K562 (cell line): ENCODE measurements around the gene CDS1. TPM values are rescaled to one million over a fixed set of nuclear protein-coding genes. Genes with fewer than 3 reads are reported as not detected.
A peak's percentile ranks its signal among the peaks of the same experiment; 100 is the strongest.

Source experiments
- ATAC-seq: fragments of 200-7000 bp; cut with Tn5 transposase; 3 replicates; pipeline ENCODE4 v1.9.1; 2020; ENCODE audit warnings: moderate library complexity
- BruUV-seq: library from RNA; stranded (reverse); fragments of 400-500 nt; replicated peaks from 2 replicates; lab custom pipeline; 2021; lab: Mats Ljungman, UMichigan
- CTCF ChIA-PET: fragments of 300-600 bp; formaldehyde crosslinking; extraction: SDS; loops from one replicate; lab custom pipeline; 2021; ENCODE audit warnings: low intra/inter-chr PET ratio; lab: Yijun Ruan, JAX
- POLR2A ChIA-PET: fragments of 300-600, 350-650 bp; sonication (Branson Sonifier 250); formaldehyde crosslinking; extraction: SDS; loops from one replicate; lab custom pipeline; 2021; ENCODE audit warnings: antibody characterized with exemption, inconsistent platforms; lab: Yijun Ruan, JAX
- DNase-seq, 4 experiments: peaks; one replicate each; pipeline versions ENCODE4 v3.0.0 to v3.0.0-alpha.2; 2011 to 2018; ENCODE audit warnings: low spot score in 3 of 4, mixed read lengths in 3 of 4; ENCODE audit errors: extremely low read depth in 1 of 4
- FAIRE-seq: peaks from 2 replicates; lab custom pipeline; 2011; peaks lifted over from hg19 to GRCh38; lab: Jason Lieb, UNC
- H2AFZ ChIP-seq: 2 replicates; pipeline ENCODE4 v1.6.0; 2011; ENCODE audit warnings: low read depth, low read length, control low read depth, inconsistent platforms
- H3K27ac ChIP-seq: fragments of 200-600 bp; 3 replicates; pipeline ENCODE4 v1.8.0; 2011; ENCODE audit warnings: low read depth, mild to moderate bottlenecking, control low read depth, inconsistent platforms, low read length, moderate library complexity, mixed read lengths; ENCODE audit errors: extremely low read depth
- H3K27me3 ChIP-seq, 2 experiments: fragments of 300-600 bp in 1 of 2; 2 replicates in 1 of 2; 3 replicates in 1 of 2; pipeline versions ENCODE4 v1.6.0 to v1.8.0; 2011; ENCODE audit warnings: inconsistent platforms in 2 of 2, low read length in 2 of 2, mild to moderate bottlenecking in 1 of 2, mixed read lengths in 1 of 2, moderate library complexity in 1 of 2; ENCODE audit not compliant: control insufficient read depth in 2 of 2, insufficient read depth in 2 of 2
- H3K36me3 ChIP-seq: fragments of 300-600 bp; 3 replicates; pipeline ENCODE4 v1.8.0; 2011; ENCODE audit warnings: mild to moderate bottlenecking, low read length, inconsistent platforms; ENCODE audit not compliant: control insufficient read depth, insufficient read depth
- H3K4me1 ChIP-seq, 2 experiments: fragments of 200-600 bp in 1 of 2; replicated peaks in 1 of 2; 2 replicates in 1 of 2; 3 replicates in 1 of 2; pipeline versions ENCODE4 v1.5.1 to v1.8.0; 2011; ENCODE audit warnings: inconsistent platforms in 2 of 2, low read length in 2 of 2, mild to moderate bottlenecking in 1 of 2, mixed read lengths in 1 of 2, moderate library complexity in 1 of 2; ENCODE audit not compliant: control insufficient read depth in 2 of 2, insufficient read depth in 2 of 2
- H3K4me2 ChIP-seq: 2 replicates; pipeline ENCODE4 v1.6.1; 2011; ENCODE audit warnings: low read length, control low read depth, inconsistent platforms, mixed read lengths; ENCODE audit not compliant: insufficient read depth
- H3K4me3 ChIP-seq: fragments of 200-600 bp; sonication (generic), shearing (Covaris generic); 2 replicates; pipeline ENCODE4 v1.5.1; 2016; ENCODE audit warnings: control low read depth, inconsistent platforms
- H3K79me2 ChIP-seq: fragments of 200-600 bp; 3 replicates; pipeline ENCODE4 v1.8.0; 2011; ENCODE audit warnings: low read length, inconsistent platforms; ENCODE audit not compliant: control insufficient read depth, insufficient read depth
- H3K9ac ChIP-seq, 2 experiments: 2 replicates each; pipeline versions ENCODE4 v1.6.0 to v1.6.1; 2011; ENCODE audit warnings: low read depth in 2 of 2, low read length in 2 of 2, control low read depth in 1 of 2, inconsistent platforms in 1 of 2, mild to moderate bottlenecking in 1 of 2, mixed read lengths in 1 of 2; ENCODE audit not compliant: insufficient read depth in 1 of 2
- H3K9me1 ChIP-seq: one replicate; pipeline ENCODE4 v1.6.0; 2011; ENCODE audit warnings: inconsistent platforms, mild to moderate bottlenecking, low read length, moderate library complexity; ENCODE audit not compliant: control insufficient read depth, insufficient read depth
- H3K9me3 ChIP-seq: replicated peaks from 2 replicates; pipeline ENCODE4 v1.5.1; 2011; ENCODE audit warnings: low read depth, low read length, inconsistent platforms; ENCODE audit not compliant: control insufficient read depth, insufficient read depth
- H4K20me1 ChIP-seq: replicated peaks from 2 replicates; pipeline ENCODE4 v1.6.1; 2011; ENCODE audit warnings: low read length, inconsistent platforms, mixed read lengths; ENCODE audit not compliant: control insufficient read depth, insufficient read depth
- ARID1B ChIP-seq: fragments of 450-650 bp; IDR thresholded peaks from 2 replicates; pipeline ENCODE4 v1.6.1; 2016; ENCODE audit warnings: antibody characterized with exemption, mild to moderate bottlenecking, inconsistent platforms
- ATF3 ChIP-seq, 2 experiments: fragments of 450-650 bp in 1 of 2; sonication (generic) in 1 of 2; formaldehyde crosslinking in 1 of 2; IDR thresholded peaks in 1 of 2; conservative IDR thresholded peaks in 1 of 2; 2 replicates each; pipeline versions ENCODE4 v1.6.1 to v1.8.1; 2016 to 2023; ENCODE audit warnings: mild to moderate bottlenecking in 2 of 2, moderate library complexity in 2 of 2, inconsistent platforms in 1 of 2, missing genetic modification reagents in 1 of 2
- C11orf30 ChIP-seq: fragments of 450-650 bp; IDR thresholded peaks from 2 replicates; pipeline ENCODE4 v1.6.1; 2016; ENCODE audit warnings: low read depth, mild to moderate bottlenecking
- DPF2 ChIP-seq: fragments of 450-650 bp; IDR thresholded peaks from 2 replicates; pipeline ENCODE4 v1.6.1; 2016
- FOSL1 ChIP-seq: fragments of 200-800 bp; sonication (Bioruptor generic); conservative IDR thresholded peaks from 2 replicates; pipeline ENCODE4 v1.6.1; 2016; ENCODE audit warnings: missing genetic modification characterization, missing compliant biosample characterization
- JUND ChIP-seq, 2 experiments: IDR thresholded peaks; 2 replicates in 1 of 2; 3 replicates in 1 of 2; pipeline ENCODE4 v1.6.1; 2011; ENCODE audit warnings: borderline replicate concordance in 2 of 2, low read depth in 2 of 2, low read length in 2 of 2, improper control_type of control experiment in 1 of 2, missing biosample characterization in 1 of 2, missing genetic modification characterization in 1 of 2, missing genetic modification reagents in 1 of 2
- MAFG ChIP-seq: fragments of 450-650 bp; conservative IDR thresholded peaks from 2 replicates; pipeline ENCODE4 v1.6.1; 2016; ENCODE audit warnings: missing genetic modification characterization, missing compliant biosample characterization
- MAFK ChIP-seq: IDR thresholded peaks from 2 replicates; pipeline ENCODE4 v1.6.1; 2011; ENCODE audit warnings: low read length, improper control_type of control experiment
- NFE2 ChIP-seq: IDR thresholded peaks from 2 replicates; pipeline ENCODE4 v1.6.1; 2014; ENCODE audit warnings: antibody characterized with exemption, low read depth
- NR2F6 ChIP-seq: fragments of 450-650 bp; formaldehyde crosslinking; IDR thresholded peaks from 2 replicates; pipeline ENCODE4 v1.4.0; 2020; ENCODE audit warnings: mild to moderate bottlenecking
- NR4A1 ChIP-seq, 2 experiments: fragments of 250-450 bp in 1 of 2; fragments of 450-650 bp in 1 of 2; sonication (Bioruptor Pico) in 1 of 2; IDR thresholded peaks; 2 replicates each; pipeline versions ENCODE4 v1.4.0 to v1.6.1; 2016 to 2020; ENCODE audit warnings: mild to moderate bottlenecking in 2 of 2, missing compliant biosample characterization in 1 of 2, missing genetic modification characterization in 1 of 2, moderate library complexity in 1 of 2
- NRF1 ChIP-seq, 2 experiments: fragments of 450-650 bp; IDR thresholded peaks in 1 of 2; conservative IDR thresholded peaks in 1 of 2; 2 replicates each; pipeline ENCODE4 v1.6.1; 2014; ENCODE audit warnings: mild to moderate bottlenecking in 2 of 2
- SETDB1 ChIP-seq: IDR thresholded peaks from one replicate; pipeline ENCODE4 v1.6.1; 2012; ENCODE audit warnings: low read length, control low read depth, inconsistent platforms
- SMARCA4 ChIP-seq: fragments of 450-650 bp; IDR thresholded peaks from 2 replicates; pipeline ENCODE4 v1.6.1; 2016
- SMARCE1 ChIP-seq: fragments of 450-650 bp; IDR thresholded peaks from 2 replicates; pipeline ENCODE4 v1.7.1; 2016; ENCODE audit warnings: mild to moderate bottlenecking
- SNIP1 ChIP-seq: fragments of 450-650 bp; IDR thresholded peaks from 2 replicates; pipeline ENCODE4 v1.7.1; 2017; ENCODE audit warnings: low read depth, mild to moderate bottlenecking
- THRAP3 ChIP-seq: fragments of 450-650 bp; IDR thresholded peaks from 2 replicates; pipeline ENCODE4 v1.6.1; 2016; ENCODE audit warnings: mild to moderate bottlenecking, inconsistent platforms, borderline replicate concordance
- ZFP1 ChIP-seq: fragments of 450-650 bp; formaldehyde crosslinking; IDR thresholded peaks from 2 replicates; pipeline ENCODE4 v1.4.0; 2020; ENCODE audit warnings: mild to moderate bottlenecking, mixed read lengths
- ZFP91 ChIP-seq: sonication (generic); formaldehyde crosslinking; IDR thresholded peaks from 2 replicates; pipeline ENCODE4 v1.8.0; 2022; ENCODE audit warnings: mild to moderate bottlenecking, missing genetic modification reagents
- ZNF785 ChIP-seq: fragments of 250-450 bp; sonication (Bioruptor Pico); IDR thresholded peaks from 2 replicates; pipeline ENCODE4 v1.4.0; 2020; ENCODE audit warnings: mild to moderate bottlenecking
- WGBS: fragments of 100-300 bp; shearing (Covaris generic); methylation state at CpG from one replicate; pipeline ENCODE4 v1.1.6; 2016; ENCODE audit warnings: low coverage, mixed read lengths; ENCODE audit not compliant: insufficient coverage; ENCODE audit errors: missing lambda C conversion rate; 5-methylcytosine and 5-hydroxymethylcytosine counted together
- in situ Hi-C: fragments of 300-500 bp; cut with MboI; formaldehyde crosslinking; loops from 4 replicates; pipeline ENCODE4 v1.15.0; 2018; ENCODE audit warnings: inconsistent platforms, mixed read lengths
- intact Hi-C: fragments of 100-400 bp; cut with micrococcal nuclease; formaldehyde crosslinking; loops from 2 replicates; pipeline ENCODE4 v1.14.2; 2022
- polyA plus RNA-seq, 8 experiments: library from polyadenylated mRNA; depleted of rRNA in 4 of 8; stranded (reverse) in 5 of 8; unstranded in 3 of 8; fragments of >200 nt; fragmentation: Nextera tagmentation in 2 of 8; fragmentation: Illumina TruSeq in 1 of 8; extraction: Ambion mirVana in 2 of 8; extraction: Trizol in 1 of 8; gene quantifications; 2 replicates each; pipeline versions ENCODE4 v1.2.1 to v1.2.3, GENCODE V29; 2011 to 2014; ENCODE audit warnings: inconsistent platforms in 1 of 8, missing spikeins in 1 of 8
- total RNA-seq, 7 experiments: library from RNA; depleted of rRNA in 6 of 7; stranded (reverse); fragments of >200 nt in 6 of 7; fragmentation: Illumina TruSeq in 2 of 7; extraction: Trizol in 2 of 7; gene quantifications; 2 replicates each; pipeline versions ENCODE4 v1.2.1 to v1.2.3, GENCODE V29; 2011 to 2021; ENCODE audit warnings: low replicate concordance in 1 of 7

Gene CDS1
- total and polyA plus RNA-seq, 9 of the 15 experiments (the other 6 are each of a cell fraction or from before 2014, with no cell fraction given): 0.04 to 0.42 (median 0.15) TPM

GRCh38 chr4:84691170-84691691 lies 108.3 kb downstream of the CDS1 start:
- ChIA-PET POLR2A (interaction anchor here (0.6 kb wide), 1 partner anchor 326 kb away, joined by 4 read pairs; no protein-coding TSS in a partner anchor), CTCF (no interaction called here)
- 55% methylated on average over 1 of the region's 1 CpG for WGBS
- no peaks in the 10 kb centered on the region for H3K27me3 ChIP-seq
- BruUV-seq: no TSS peak
- intact Hi-C loops: no loop called here
- no peak overlapping the region for H3K9ac ChIP-seq
- H3K36me3 ChIP-seq: no peaks in the 10 kb centered on the region
- no peaks in the 10 kb centered on the region for H3K9me3 ChIP-seq
- no peaks in the 10 kb centered on the region for H4K20me1 ChIP-seq
- DNase-seq (peak in 3 of 4 experiments; percentile 11 to 14 (median 13)), FAIRE-seq (no peak), ATAC-seq (no peak)
- in situ Hi-C loops: no loop called here
- no peaks in the 10 kb centered on the region for H3K9me1 ChIP-seq
- H3K79me2 ChIP-seq: no peaks in the 10 kb centered on the region
- H3K27ac ChIP-seq: no peak overlapping the region
- no peak overlapping the region for H3K4me3 ChIP-seq
- no peak overlapping the region; the same call in 1 of the 2 replicates for H2AFZ ChIP-seq
- H3K4me2 ChIP-seq: no peak overlapping the region
- H3K4me1 ChIP-seq: no peaks in the 10 kb centered on the region; a peak in 2 of 5 replicates
- TF ChIP-seq SETDB1: no peak
- no peak for TF ChIP-seq SNIP1
- no peak for TF ChIP-seq THRAP3
- 0 out of 2 replicates have a peak, but pooled peaks have one; percentile 18 for TF ChIP-seq DPF2
- TF ChIP-seq MAFK: 0 out of 2 replicates have a peak, but pooled peaks have one; percentile 26
- peak; percentile 75 for TF ChIP-seq ATF3 (IDR thresholded peaks at IDR 0.05)
- TF ChIP-seq ATF3 (CRISPR knock-in tag; conservative IDR thresholded peaks at IDR 0.05): no peak
- peak; percentile 31; the same call in 1 of the 2 replicates for TF ChIP-seq ARID1B
- TF ChIP-seq C11orf30: peak; percentile 46; the same call in 1 of the 2 replicates
- no peak for TF ChIP-seq NR2F6 (CRISPR knock-in tag)
- TF ChIP-seq NFE2: 0 out of 2 replicates have a peak, but pooled peaks have one; percentile 27
- no peak for TF ChIP-seq ZNF785 (CRISPR knock-in tag)
- no peak for TF ChIP-seq ZFP91 (CRISPR knock-in tag)
- TF ChIP-seq MAFG (tag): 0 out of 2 replicates have a peak, but pooled peaks have one; percentile 34
- TF ChIP-seq NR4A1 (CRISPR knock-in tag; IDR thresholded peaks at IDR 0.05): no peak
- no peak for TF ChIP-seq NR4A1 (tag; IDR thresholded peaks at IDR 0.05)
- TF ChIP-seq SMARCA4: peak; percentile 41; the same call in 1 of the 2 replicates
- TF ChIP-seq FOSL1 (tag): peak; percentile 95
- TF ChIP-seq JUND (IDR thresholded peaks at IDR 0.05; ENCODE audit: borderline replicate concordance, low read depth, low read length): peak; percentile 4; the same call in 1 of the 2 replicates
- TF ChIP-seq JUND (tag; IDR thresholded peaks at IDR 0.05; ENCODE audit: borderline replicate concordance, low read depth, low read length): peak; percentile 68; the same call in 1 of the 3 replicates
- TF ChIP-seq NRF1 (conservative IDR thresholded peaks at IDR 0.05 in 1 of 2, IDR thresholded peaks at IDR 0.05 in 1 of 2): no peak
- no peak for TF ChIP-seq ZFP1
- TF ChIP-seq SMARCE1: 0 out of 2 replicates have a peak, but pooled peaks have one; percentile 22
